H9 (cell line): ENCODE data around the gene ZNF366. TPM values are rescaled to one million over a fixed set of nuclear protein-coding genes. Genes with fewer than 3 reads are reported as not detected.

Experiments
- DNase-seq: peaks from one replicate; pipeline ENCODE4 v3.0.0-alpha.2; 2017
- H2AFZ ChIP-seq: one replicate; pipeline ENCODE4 v1.6.1; 2013; ENCODE audit warnings: mild to moderate bottlenecking, low read length, control low read depth, moderate library complexity
- H2AK5ac ChIP-seq: 2 replicates; pipeline ENCODE4 v1.6.1; 2013; ENCODE audit warnings: low read length, control low read depth, mixed read lengths; ENCODE audit not compliant: insufficient read length
- H2BK120ac ChIP-seq: one replicate; pipeline ENCODE4 v1.6.1; 2013; ENCODE audit warnings: low read depth, mild to moderate bottlenecking, low read length, control low read depth, inconsistent platforms; ENCODE audit not compliant: poor library complexity, severe bottlenecking
- H2BK12ac ChIP-seq: 2 replicates; pipeline ENCODE4 v1.6.1; 2013; ENCODE audit warnings: low read length, control low read depth, mixed read lengths, low read depth; ENCODE audit not compliant: insufficient read length
- H2BK15ac ChIP-seq: 2 replicates; pipeline ENCODE4 v1.6.1; 2013; ENCODE audit warnings: low read depth, low read length, control low read depth
- H2BK20ac ChIP-seq: one replicate; pipeline ENCODE4 v1.6.1; 2013; ENCODE audit warnings: low read depth, mild to moderate bottlenecking, low read length, control low read depth, inconsistent platforms; ENCODE audit not compliant: poor library complexity, severe bottlenecking
- H2BK5ac ChIP-seq: 2 replicates; pipeline ENCODE4 v1.6.1; 2013; ENCODE audit warnings: low read length, control low read depth, mixed read lengths; ENCODE audit not compliant: insufficient read length
- H3K14ac ChIP-seq: 2 replicates; pipeline ENCODE4 v1.6.1; 2013; ENCODE audit warnings: low read length, control low read depth; ENCODE audit not compliant: insufficient read depth
- H3K18ac ChIP-seq: 2 replicates; pipeline ENCODE4 v1.6.1; 2013; ENCODE audit warnings: low read depth, mild to moderate bottlenecking, mixed read lengths, low read length, control low read depth; ENCODE audit not compliant: insufficient read length
- H3K23ac ChIP-seq: 2 replicates; pipeline ENCODE4 v1.6.1; 2013; ENCODE audit warnings: low read length, control low read depth, mixed read lengths, low read depth; ENCODE audit not compliant: insufficient read length
- H3K23me2 ChIP-seq: 2 replicates; pipeline ENCODE4 v1.6.1; 2013; ENCODE audit warnings: low read depth, mild to moderate bottlenecking, mixed read lengths, low read length, control low read depth; ENCODE audit not compliant: insufficient read length, poor library complexity, severe bottlenecking
- H3K27ac ChIP-seq: 2 replicates; pipeline ENCODE4 v1.5.1; 2013; ENCODE audit warnings: low read length, control low read depth, mixed read lengths, low read depth; ENCODE audit not compliant: insufficient read length
- H3K27me3 ChIP-seq: 2 replicates; pipeline ENCODE4 v1.6.1; 2013; ENCODE audit warnings: low read length, control low read depth, inconsistent platforms; ENCODE audit not compliant: insufficient read depth
- H3K4ac ChIP-seq: 2 replicates; pipeline ENCODE4 v1.6.1; 2013; ENCODE audit warnings: low read depth, mild to moderate bottlenecking, control low read depth, inconsistent platforms, low read length, moderate library complexity
- H3K4me1 ChIP-seq: 2 replicates; pipeline ENCODE4 v1.6.1; 2013; ENCODE audit warnings: low read length, control low read depth, inconsistent platforms; ENCODE audit not compliant: insufficient read depth
- H3K4me2 ChIP-seq: 2 replicates; pipeline ENCODE4 v1.6.1; 2013; ENCODE audit warnings: low read length, control low read depth, mixed read lengths; ENCODE audit not compliant: insufficient read length, insufficient read depth
- H3K56ac ChIP-seq: 2 replicates; pipeline ENCODE4 v1.6.1; 2013; ENCODE audit warnings: low read depth, mild to moderate bottlenecking, mixed read lengths, low read length, control low read depth; ENCODE audit not compliant: insufficient read length
- H3K79me1 ChIP-seq: 2 replicates; pipeline ENCODE4 v1.6.1; 2013; ENCODE audit warnings: low read depth, mild to moderate bottlenecking, moderate library complexity, low read length, control low read depth, inconsistent platforms; ENCODE audit not compliant: insufficient read depth, poor library complexity, severe bottlenecking
- H3K79me2 ChIP-seq: 2 replicates; pipeline ENCODE4 v1.6.1; 2013; ENCODE audit warnings: low read length, control low read depth, inconsistent platforms; ENCODE audit not compliant: insufficient read depth
- H3K9ac ChIP-seq: 2 replicates; pipeline ENCODE4 v1.6.1; 2013; ENCODE audit warnings: low read length, control low read depth, mixed read lengths; ENCODE audit not compliant: insufficient read length; ENCODE audit errors: extremely low read depth
- H3K9me3 ChIP-seq: one replicate; pipeline ENCODE4 v1.6.1; 2013; ENCODE audit warnings: low read depth, low read length, inconsistent platforms; ENCODE audit not compliant: control insufficient read depth
- H3T11ph ChIP-seq: one replicate; pipeline ENCODE4 v1.6.1; 2013; ENCODE audit warnings: mild to moderate bottlenecking, low read length, control low read depth, inconsistent platforms
- H4K20me1 ChIP-seq: one replicate; pipeline ENCODE4 v1.6.1; 2013; ENCODE audit not compliant: control insufficient read depth, insufficient read length, insufficient read depth
- H4K5ac ChIP-seq: 2 replicates; pipeline ENCODE4 v1.6.1; 2013; ENCODE audit warnings: low read depth, mild to moderate bottlenecking, mixed read lengths, low read length, control low read depth; ENCODE audit not compliant: insufficient read length
- H4K8ac ChIP-seq: replicated peaks from 2 replicates; pipeline ENCODE4 v1.6.1; 2013; ENCODE audit warnings: low read length, control low read depth, mixed read lengths, low read depth; ENCODE audit not compliant: insufficient read length
- H4K91ac ChIP-seq: 2 replicates; pipeline ENCODE4 v1.6.1; 2013; ENCODE audit warnings: low read depth, mild to moderate bottlenecking, moderate library complexity, mixed read lengths, low read length, control low read depth; ENCODE audit not compliant: insufficient read length
- H3K27ac Mint-ChIP-seq, 3 experiments: 2 replicates in 2 of 3; 3 replicates in 1 of 3; pipeline ENCODE4 v1.8.0; 2020 to 2021; ENCODE audit warnings: mixed read lengths in 3 of 3, mild to moderate bottlenecking in 1 of 3, moderate library complexity in 1 of 3
- H3K27me3 Mint-ChIP-seq: 2 replicates; pipeline ENCODE4 v1.8.0; 2021; ENCODE audit warnings: low read depth, mild to moderate bottlenecking, moderate library complexity, mixed read lengths
- H3K36me3 Mint-ChIP-seq, 3 experiments: 2 replicates in 2 of 3; 3 replicates in 1 of 3; pipeline ENCODE4 v1.8.0; 2020 to 2021; ENCODE audit warnings: low read depth in 3 of 3, mixed read lengths in 3 of 3; ENCODE audit not compliant: insufficient read depth in 1 of 3
- H3K4me1 Mint-ChIP-seq, 2 experiments: 2 replicates each; pipeline ENCODE4 v1.8.0; 2020; ENCODE audit warnings: mixed read lengths in 2 of 2
- H3K4me3 Mint-ChIP-seq, 2 experiments: 2 replicates in 1 of 2; 3 replicates in 1 of 2; pipeline ENCODE4 v1.8.0; 2020 to 2021; ENCODE audit warnings: mild to moderate bottlenecking in 2 of 2, mixed read lengths in 2 of 2, moderate library complexity in 1 of 2
- H3K9me3 Mint-ChIP-seq, 2 experiments: 2 replicates in 1 of 2; 3 replicates in 1 of 2; pipeline ENCODE4 v1.8.0; 2020; ENCODE audit warnings: mild to moderate bottlenecking in 2 of 2, mixed read lengths in 2 of 2, moderate library complexity in 1 of 2
- CTCF ChIP-seq: fragments of 200-600 bp; sonication (generic); conservative IDR thresholded peaks from 3 replicates; pipeline ENCODE4 v1.8.0; 2021; ENCODE audit warnings: antibody characterized with exemption, mild to moderate bottlenecking
- WGBS: extraction: QIAGEN DNeasy Blood & Tissue Kit; methylation state at CpG from one replicate; pipeline ENCODE4 v1.1.7; 2013; ENCODE audit warnings: missing lambda C conversion rate, low lambda C conversion rate, mixed read lengths; ENCODE audit not compliant: insufficient read length; ENCODE audit errors: extremely low coverage; 5-methylcytosine and 5-hydroxymethylcytosine counted together
- total RNA-seq: library from RNA; stranded (reverse); gene quantifications from 2 replicates; pipeline ENCODE4 v1.2.1, GENCODE V29; 2021

Gene ZNF366
- total RNA-seq, 1 experiment from 2014 or later, result not detected

- no peaks in the 10 kb centered on the region for H3K36me3 Mint-ChIP-seq
- H3K4me2 ChIP-seq, result no peak overlapping the region
- no peak for TF ChIP-seq CTCF
- no peaks in the 10 kb centered on the region for H3K27me3 ChIP-seq
- no peaks in the 10 kb centered on the region for H3K4me1 ChIP-seq
- H3K9me3 ChIP-seq, result no peaks in the 10 kb centered on the region
- no peaks in the 10 kb centered on the region for H3K4me1 Mint-ChIP-seq
- no peak overlapping the region for H3K27ac Mint-ChIP-seq
- H2BK12ac ChIP-seq, result no peak overlapping the region
- H3K56ac ChIP-seq, result no peak overlapping the region
- H2BK120ac ChIP-seq, result no peak overlapping the region
- H3K4ac ChIP-seq, result no peak overlapping the region
- no peak overlapping the region for H3K23ac ChIP-seq
- H3K9me3 Mint-ChIP-seq, result no peaks in the 10 kb centered on the region
- no peak overlapping the region for H2BK5ac ChIP-seq
- H2AFZ ChIP-seq, result no peak overlapping the region
- H4K91ac ChIP-seq, result no peak overlapping the region
- no peak overlapping the region for H3K4me3 Mint-ChIP-seq
- no peak overlapping the region for H3K18ac ChIP-seq
- no peak overlapping the region for H3K9ac ChIP-seq
- H3K79me2 ChIP-seq, result no peaks in the 10 kb centered on the region
- no peak overlapping the region for H4K5ac ChIP-seq
- no peaks in the 10 kb centered on the region for H3K79me1 ChIP-seq
- H2BK20ac ChIP-seq, result no peak overlapping the region
- no peak overlapping the region for H3T11ph ChIP-seq
- H4K8ac ChIP-seq, result no peak overlapping the region
- no peak overlapping the region for H3K27ac ChIP-seq
- DNase-seq, result no peak
- H3K23me2 ChIP-seq, result no peaks in the 10 kb centered on the region
- H3K27me3 Mint-ChIP-seq, result peaks cover 5% of the 10 kb centered on the region
- WGBS, result no CpG with 5 or more reads among the region's 3 CpGs
- no peak overlapping the region for H2AK5ac ChIP-seq
- no peak overlapping the region for H3K14ac ChIP-seq
- H2BK15ac ChIP-seq, result no peak overlapping the region
- H4K20me1 ChIP-seq, result no peaks in the 10 kb centered on the region
Measured at GRCh38 chr5:72438141-72438540, 69.1 kb downstream of the ZNF366 start.
